Activated naive CD8-positive, alpha-beta T cell treated with anti-CD3 and anti-CD28 coated beads, Interleukin-2, amount 50 U/mL, for 16 hours (primary cell): Measurements from ENCODE around the gene LRRC4B.
A peak's percentile ranks its signal among the peaks of the same experiment; 100 is the strongest.
"Not testable (repeated sequence)": the region's sequence is repeated elsewhere in the genome, so short reads cannot be mapped to it uniquely, and the experiment has no call there.

Source experiments
- DNase-seq: peaks from one replicate; pipeline ENCODE4 v3.0.0-alpha.2; 2020; ENCODE audit warnings: low read depth, low spot score

LRRC4B gene

GRCh38 chr19:50567882-50568727 is at the start of gene LRRC4B:
Gene LRRC4B (minus strand): TSS chr19:50568435. CDS start chr19:50548838, 19,597 bp downstream.
- no peak for DNase-seq

GRCh38 chr19:50612504-50613404 is 44.5 kb upstream of the LRRC4B start:
- not testable (repeated sequence) for DNase-seq

GRCh38 chr19:50607874-50608785 is 39.9 kb upstream of the LRRC4B start:
- DNase-seq: peak; percentile 65

- no peak for DNase-seq
Observed at GRCh38 chr19:50607388-50607787, 39.2 kb upstream of the LRRC4B start.

GRCh38 chr19:50606059-50606836 is 38.0 kb upstream of the LRRC4B start:
- DNase-seq: not testable (repeated sequence)

GRCh38 chr19:50604264-50605073 is 36.2 kb upstream of the LRRC4B start:
- not testable (repeated sequence) for DNase-seq

- DNase-seq: no peak
Observed at GRCh38 chr19:50602935-50603334, 34.7 kb upstream of the LRRC4B start.

- no peak for DNase-seq
Observed at GRCh38 chr19:50602496-50602895, 34.3 kb upstream of the LRRC4B start.

- no peak for DNase-seq
Observed at GRCh38 chr19:50602089-50602422, 33.8 kb upstream of the LRRC4B start.

- no peak for DNase-seq
Observed at GRCh38 chr19:50601407-50602088, 33.3 kb upstream of the LRRC4B start.

- no peak for DNase-seq
Observed at GRCh38 chr19:50599427-50599826, 31.2 kb upstream of the LRRC4B start.

GRCh38 chr19:50590191-50590590 is 22.0 kb upstream of the LRRC4B start:
- DNase-seq: no peak

- not testable (repeated sequence) for DNase-seq
Observed at GRCh38 chr19:50581795-50582660, 13.8 kb upstream of the LRRC4B start.

- no peak for DNase-seq
Observed at GRCh38 chr19:50580970-50581634, 12.9 kb upstream of the LRRC4B start.

- DNase-seq: no peak
Observed at GRCh38 chr19:50580240-50580639, 12.0 kb upstream of the LRRC4B start.

- not testable (repeated sequence) for DNase-seq
Observed at GRCh38 chr19:50576769-50577168, 8.5 kb upstream of the LRRC4B start.

GRCh38 chr19:50573741-50574461 is 5.7 kb upstream of the LRRC4B start:
- DNase-seq: no peak
